ENCODE measurements around the gene IL23R. TPM values are rescaled to one million over a fixed set of nuclear protein-coding genes. Genes with fewer than 3 reads are reported as not detected.

IL23R gene
- total and polyA plus RNA-seq, 2 of the 8 experiments (the other 6 are each of a cell fraction or from before 2014, with no cell fraction given), result not detected

DNA sequence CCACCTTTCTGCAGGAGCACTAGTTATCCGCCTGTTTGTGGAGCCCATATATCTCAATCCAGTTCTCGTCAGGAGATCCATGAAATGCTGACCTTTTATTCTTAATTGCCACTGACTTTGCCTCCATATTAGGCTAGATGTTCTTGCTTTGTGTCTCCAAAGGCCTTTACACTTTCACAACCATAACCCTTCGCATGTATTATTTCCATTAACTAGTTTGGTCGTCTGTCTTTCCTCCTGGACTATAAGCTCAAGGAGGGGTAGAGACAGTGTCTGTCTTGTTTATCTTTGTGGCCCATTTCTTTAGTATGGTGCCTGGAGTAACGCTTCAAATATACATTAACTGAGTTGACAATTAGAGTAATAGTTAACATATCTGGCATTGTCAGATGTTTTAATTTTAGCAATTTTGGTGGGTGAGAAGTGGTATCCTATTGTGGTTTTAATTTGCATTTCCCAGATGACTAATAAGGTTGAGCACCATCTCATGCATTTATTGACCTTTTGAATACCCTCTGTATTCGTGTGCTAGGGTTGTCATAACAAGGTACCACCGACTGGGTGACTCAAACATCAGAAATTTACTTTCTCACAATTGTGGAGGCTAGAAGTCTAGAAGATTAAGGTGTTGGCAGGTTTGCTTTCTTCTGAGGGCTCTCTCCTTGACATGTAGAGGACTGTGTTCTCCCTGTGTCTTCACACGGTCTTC, 119.7 kb downstream of the IL23R start:
- DNase-seq (ENCODE audit: low read depth in 1 of 2, low spot score in 2 of 2), result no peak
- 91% methylated on average over 8 of the region's 8 CpGs; no CpG with 5 or more reads in 1 of the 2 experiments for WGBS, 2 experiments (ENCODE audit: extremely low coverage in 1 of 2, insufficient coverage in 1 of 2, insufficient read length in 1 of 2, insufficient replicate concordance in 2 of 2, low coverage in 1 of 2, low lambda C conversion rate in 2 of 2, missing lambda C conversion rate in 1 of 2)
- no peak overlapping the region for H3K4me2 ChIP-seq (ENCODE audit: insufficient read depth in 1 of 2, low read depth in 2 of 2, low read length in 2 of 2)
- TF ChIP-seq EZH2 (IDR thresholded peaks at IDR 0.05; ENCODE audit: low read depth, low read length, severe bottlenecking), result no peak
- TF ChIP-seq, protein P1, sequence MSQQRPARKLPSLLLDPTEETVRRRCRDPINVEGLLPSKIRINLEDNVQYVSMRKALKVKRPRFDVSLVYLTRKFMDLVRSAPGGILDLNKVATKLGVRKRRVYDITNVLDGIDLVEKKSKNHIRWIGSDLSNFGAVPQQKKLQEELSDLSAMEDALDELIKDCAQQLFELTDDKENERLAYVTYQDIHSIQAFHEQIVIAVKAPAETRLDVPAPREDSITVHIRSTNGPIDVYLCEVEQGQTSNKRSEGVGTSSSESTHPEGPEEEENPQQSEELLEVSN (IDR thresholded peaks at IDR 0.05), result no peak
- TF ChIP-seq, protein P2, sequence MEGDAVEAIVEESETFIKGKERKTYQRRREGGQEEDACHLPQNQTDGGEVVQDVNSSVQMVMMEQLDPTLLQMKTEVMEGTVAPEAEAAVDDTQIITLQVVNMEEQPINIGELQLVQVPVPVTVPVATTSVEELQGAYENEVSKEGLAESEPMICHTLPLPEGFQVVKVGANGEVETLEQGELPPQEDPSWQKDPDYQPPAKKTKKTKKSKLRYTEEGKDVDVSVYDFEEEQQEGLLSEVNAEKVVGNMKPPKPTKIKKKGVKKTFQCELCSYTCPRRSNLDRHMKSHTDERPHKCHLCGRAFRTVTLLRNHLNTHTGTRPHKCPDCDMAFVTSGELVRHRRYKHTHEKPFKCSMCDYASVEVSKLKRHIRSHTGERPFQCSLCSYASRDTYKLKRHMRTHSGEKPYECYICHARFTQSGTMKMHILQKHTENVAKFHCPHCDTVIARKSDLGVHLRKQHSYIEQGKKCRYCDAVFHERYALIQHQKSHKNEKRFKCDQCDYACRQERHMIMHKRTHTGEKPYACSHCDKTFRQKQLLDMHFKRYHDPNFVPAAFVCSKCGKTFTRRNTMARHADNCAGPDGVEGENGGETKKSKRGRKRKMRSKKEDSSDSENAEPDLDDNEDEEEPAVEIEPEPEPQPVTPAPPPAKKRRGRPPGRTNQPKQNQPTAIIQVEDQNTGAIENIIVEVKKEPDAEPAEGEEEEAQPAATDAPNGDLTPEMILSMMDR (IDR thresholded peaks at IDR 0.05; ENCODE audit: control extremely low read depth in 1 of 3, insufficient read depth in 1 of 3, low read depth in 1 of 3, low read length in 3 of 3), result no peak
- TF ChIP-seq KDM4A (IDR thresholded peaks at IDR 0.05; ENCODE audit: low read depth, low read length, severe bottlenecking), result no peak
- no peak for TF ChIP-seq RNF2 (IDR thresholded peaks at IDR 0.05; ENCODE audit: borderline replicate concordance, low read depth, low read length, missing control alignments, poor library complexity, severe bottlenecking)
- TF ChIP-seq, protein P3, sequence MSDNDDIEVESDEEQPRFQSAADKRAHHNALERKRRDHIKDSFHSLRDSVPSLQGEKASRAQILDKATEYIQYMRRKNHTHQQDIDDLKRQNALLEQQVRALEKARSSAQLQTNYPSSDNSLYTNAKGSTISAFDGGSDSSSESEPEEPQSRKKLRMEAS (IDR thresholded peaks at IDR 0.05), result no peak
- no peak for TF ChIP-seq JUN (IDR thresholded peaks at IDR 0.05; ENCODE audit: low read depth, low read length)
- no peak for TF ChIP-seq SIN3A (conservative IDR thresholded peaks at IDR 0.05 in 1 of 2, IDR thresholded peaks at IDR 0.05 in 1 of 2; ENCODE audit: low read depth in 1 of 2, low read length in 2 of 2)

More for the DNA sequence above, 119.7 kb downstream of the IL23R start:
- Histone ChIP-seq H4K8ac (ENCODE audit: extremely low read depth, insufficient read depth, low read length) (no peak overlapping the region), H3K79me2 (ENCODE audit: control insufficient read depth in 1 of 2, insufficient read depth in 2 of 2, low read length in 2 of 2) (no peaks in the 10 kb centered on the region), H3K9me3 (ENCODE audit: insufficient read depth in 2 of 2, low read depth in 1 of 2, low read length in 1 of 2) (no peaks in the 10 kb centered on the region), H2BK120ac (replicated peaks; ENCODE audit: low read depth, low read length) (no peak overlapping the region), H3K23me2 (ENCODE audit: low read depth, low read length) (no peaks in the 10 kb centered on the region), H3K18ac (ENCODE audit: extremely low read depth, low read length) (no peak overlapping the region), H3K4me3 (ENCODE audit: extremely low read depth in 1 of 4, insufficient read depth in 2 of 4, low read depth in 3 of 4, low read length in 4 of 4) (no peak overlapping the region), H3K14ac (ENCODE audit: insufficient read length) (no peak overlapping the region), H2AFZ (ENCODE audit: low read length) (no peak overlapping the region), H3K4ac (replicated peaks; ENCODE audit: insufficient read length, low read depth, low read length) (no peak overlapping the region), H3K79me1 (ENCODE audit: low read depth, low read length) (no peaks in the 10 kb centered on the region), H3K9ac (replicated peaks in 1 of 4; ENCODE audit: extremely low read depth in 1 of 4, low read depth in 3 of 4, low read length in 3 of 4) (no peak overlapping the region), H2BK5ac (ENCODE audit: low read depth, low read length) (no peak overlapping the region), H3K36me3 (ENCODE audit: control insufficient read depth in 2 of 4, insufficient read depth in 4 of 4, low read length in 3 of 4) (no peaks in the 10 kb centered on the region), H2BK12ac (ENCODE audit: low read depth, low read length) (no peak overlapping the region), H3K56ac (replicated peaks; ENCODE audit: insufficient read length, low read depth, low read length) (no peak overlapping the region), H2BK20ac (ENCODE audit: low read length) (no peak overlapping the region), H4K20me1 (replicated peaks in 1 of 2; ENCODE audit: control insufficient read depth in 1 of 2, insufficient read depth in 2 of 2, low read length in 2 of 2) (no peaks in the 10 kb centered on the region), H4K91ac (replicated peaks; ENCODE audit: insufficient read length, low read length) (no peak overlapping the region), H3K23ac (ENCODE audit: insufficient read length) (no peak overlapping the region), H3K27ac (ENCODE audit: low read depth, low read length) (no peak overlapping the region), H2AK5ac (ENCODE audit: low read depth, low read length) (no peak overlapping the region), H3K4me1 (replicated peaks in 1 of 4; ENCODE audit: control insufficient read depth in 3 of 4, insufficient read depth in 4 of 4, low read length in 3 of 4) (no peaks in the 10 kb centered on the region), H3K27me3 (replicated peaks in 1 of 4; ENCODE audit: control insufficient read depth in 3 of 4, extremely low read depth in 1 of 4, insufficient read depth in 3 of 4, low read length in 3 of 4) (no peaks in the 10 kb centered on the region), H4K5ac (ENCODE audit: insufficient read length, low read depth, low read length) (no peak overlapping the region), H2BK15ac (ENCODE audit: low read length) (no peak overlapping the region)
- FAIRE-seq, result no peak
- CTCF ChIA-PET (ENCODE audit: partially characterized antibody), result interaction anchor here (0.6 to 1.7 kb wide), 6 partner anchors 52 to 254 kb away, joined by 3 to 5 read pairs (median 3); no protein-coding TSS in a partner anchor
- POLR2A ChIA-PET (ENCODE audit: partially characterized antibody), result no interaction called here

All from H1 (cell line).